NCI-H146 treated with DMSO at 0.1 percent for 48 hours (cell line): Measurements from ENCODE around the gene TOE1.
"Not testable (repeated sequence)": the region's sequence is repeated elsewhere in the genome, so short reads cannot be mapped to it uniquely, and the experiment has no call there.

ENCODE experiments used
- DNase-seq: peaks from one replicate; lab custom pipeline; 2025; ENCODE audit not compliant: unreplicated experiment; lab: John Stamatoyannopoulos, UW

TOE1 gene

GRCh38 chr1:45354838-45355237 is 14.9 kb downstream of the TOE1 start:
- no peak for DNase-seq

GRCh38 chr1:45355683-45356082 is 15.7 kb downstream of the TOE1 start:
- DNase-seq = no peak

- no peak for DNase-seq
Observed at GRCh38 chr1:45356186-45356585, 16.2 kb downstream of the TOE1 start.

GRCh38 chr1:45359882-45360513 is 20.0 kb downstream of the TOE1 start:
- DNase-seq = peak; percentile 6

- DNase-seq = not testable (repeated sequence)
Observed at GRCh38 chr1:45360981-45361380, 21.0 kb downstream of the TOE1 start.

- DNase-seq = no peak
Observed at GRCh38 chr1:45364294-45364693, 24.3 kb downstream of the TOE1 start.

- no peak for DNase-seq
Observed at GRCh38 chr1:45365051-45365450, 25.1 kb downstream of the TOE1 start.

GRCh38 chr1:45370575-45370974 is 30.6 kb downstream of the TOE1 start:
- no peak for DNase-seq

GRCh38 chr1:45373573-45373972 is 33.6 kb downstream of the TOE1 start:
- no peak for DNase-seq

GRCh38 chr1:45375104-45376090 is 35.4 kb downstream of the TOE1 start:
- DNase-seq = no peak

GRCh38 chr1:45378184-45378583 is 38.2 kb downstream of the TOE1 start:
- DNase-seq = no peak

GRCh38 chr1:45379524-45379923 is 39.6 kb downstream of the TOE1 start:
- no peak for DNase-seq

- DNase-seq = no peak
Observed at GRCh38 chr1:45380125-45380524, 40.2 kb downstream of the TOE1 start.

- DNase-seq = no peak
Observed at GRCh38 chr1:45380730-45381129, 40.8 kb downstream of the TOE1 start.

- no peak for DNase-seq
Observed at GRCh38 chr1:45381243-45381642, 41.3 kb downstream of the TOE1 start.

GRCh38 chr1:45383191-45383590 is 43.2 kb downstream of the TOE1 start:
- no peak for DNase-seq

GRCh38 chr1:45384213-45384612 is 44.2 kb downstream of the TOE1 start:
- not testable (repeated sequence) for DNase-seq

- DNase-seq = peak; percentile 36
Observed at GRCh38 chr1:45385302-45385701, 45.3 kb downstream of the TOE1 start.

GRCh38 chr1:45386219-45386618 is 46.2 kb downstream of the TOE1 start:
- DNase-seq = no peak
